Esophagus (tissue), 2 donors: Measurements from ENCODE around the gene NBPF1. TPM values are rescaled to one million over a fixed set of nuclear protein-coding genes. Genes with fewer than 3 reads are reported as not detected.
"Not testable (repeated sequence)": the region's sequence is repeated elsewhere in the genome, so short reads cannot be mapped to it uniquely, and the experiment has no call there.

Experiments used
- H3K27ac ChIP-seq, 2 donors: one replicate each; pipeline ENCODE4 v1.5.1; 2013; ENCODE audit warnings: low read depth in 2 of 2, mild to moderate bottlenecking in 2 of 2, inconsistent platforms in 1 of 2, low read length in 1 of 2, moderate library complexity in 1 of 2
- H3K27me3 ChIP-seq, 2 donors: one replicate each; pipeline ENCODE4 v1.6.1; 2013; ENCODE audit warnings: low read length in 2 of 2, control low read depth in 1 of 2, mild to moderate bottlenecking in 1 of 2; ENCODE audit not compliant: insufficient read depth in 2 of 2, control insufficient read depth in 1 of 2
- H3K36me3 ChIP-seq, 2 donors: one replicate each; pipeline ENCODE4 v1.6.1; 2013; ENCODE audit warnings: low read length in 1 of 2; ENCODE audit not compliant: control insufficient read depth in 2 of 2, insufficient read depth in 2 of 2
- H3K4me1 ChIP-seq, 2 donors: one replicate each; pipeline ENCODE4 v1.6.1; 2013; ENCODE audit warnings: low read length in 1 of 2; ENCODE audit not compliant: control insufficient read depth in 2 of 2, insufficient read depth in 2 of 2
- H3K4me3 ChIP-seq, 2 donors: one replicate each; pipeline ENCODE4 v1.5.1; 2013; ENCODE audit warnings: low read length in 2 of 2, mild to moderate bottlenecking in 2 of 2, low read depth in 1 of 2, moderate library complexity in 1 of 2
- H3K9me3 ChIP-seq, 2 donors: one replicate each; pipeline ENCODE4 v1.6.1; 2013; ENCODE audit warnings: mild to moderate bottlenecking in 2 of 2, low read depth in 1 of 2, low read length in 1 of 2, moderate library complexity in 1 of 2; ENCODE audit not compliant: control insufficient read depth in 2 of 2, insufficient read depth in 1 of 2
- WGBS, 2 donors: extraction: QIAGEN DNeasy Blood & Tissue Kit; methylation state at CpG; one replicate each; pipeline ENCODE4 v1.1.7; 2013; 5-methylcytosine and 5-hydroxymethylcytosine counted together
- polyA plus RNA-seq, 2 donors: library from polyadenylated mRNA; stranded (reverse); fragments of 200-250 nt; gene quantifications; one replicate each; pipeline ENCODE4 v1.2.3, GENCODE V29; 2013
- donor health status: healthy with polysubstance abuse.
- donor health status: Bipolar disorder and iron deficiency.

NBPF1 gene
- polyA plus RNA-seq, 2 donors = 3.5 to 5.4 TPM

DNA sequence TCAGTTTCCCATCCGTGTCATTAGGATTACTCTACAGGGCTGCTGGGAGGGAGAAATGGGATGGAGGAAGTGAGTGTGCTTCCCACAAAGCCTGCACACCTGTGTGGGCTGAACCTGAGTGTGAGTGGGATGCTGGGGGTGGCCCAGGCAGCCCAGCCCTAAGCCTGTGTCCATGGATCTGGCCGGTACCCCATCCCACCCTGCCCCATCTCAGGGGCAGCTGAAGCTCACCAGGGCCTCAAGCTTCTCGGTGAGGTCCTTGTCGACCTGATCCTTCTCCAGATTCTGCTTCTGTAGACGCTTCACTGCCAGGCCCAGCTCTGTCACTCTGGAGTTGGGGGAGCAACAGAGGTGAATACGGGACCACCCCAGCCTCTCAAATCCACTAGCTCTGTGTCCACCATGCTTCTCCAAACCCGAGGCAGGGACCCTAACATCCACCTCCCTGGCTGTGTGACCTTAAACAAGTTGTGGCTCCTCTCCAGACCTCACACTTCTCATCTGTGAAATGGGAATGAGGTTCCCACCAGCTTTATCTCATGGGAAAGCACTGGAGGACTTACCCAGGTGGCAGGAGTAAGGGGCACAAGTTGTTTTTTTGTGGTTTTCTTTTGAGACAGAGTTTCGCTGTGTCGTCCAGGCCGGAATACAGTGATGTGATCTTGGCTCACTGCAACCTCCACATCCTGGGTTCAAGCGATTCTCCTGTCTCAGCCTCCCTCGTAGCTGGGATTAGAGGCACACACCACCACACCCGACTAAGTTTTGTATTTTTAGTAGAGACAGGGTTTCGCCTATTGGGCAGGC lies 18.9 kb upstream of the NBPF1 start:
- 94 to 95% methylated on average over 14 of the region's 14 CpGs for WGBS, 2 donors
- not testable (repeated sequence) for H3K27ac ChIP-seq, H3K9me3 ChIP-seq, H3K27me3 ChIP-seq, H3K4me3 ChIP-seq, H3K4me1 ChIP-seq
- H3K36me3 ChIP-seq = peaks cover 18 to 46% of the 10 kb centered on the region in 2 donors

DNA sequence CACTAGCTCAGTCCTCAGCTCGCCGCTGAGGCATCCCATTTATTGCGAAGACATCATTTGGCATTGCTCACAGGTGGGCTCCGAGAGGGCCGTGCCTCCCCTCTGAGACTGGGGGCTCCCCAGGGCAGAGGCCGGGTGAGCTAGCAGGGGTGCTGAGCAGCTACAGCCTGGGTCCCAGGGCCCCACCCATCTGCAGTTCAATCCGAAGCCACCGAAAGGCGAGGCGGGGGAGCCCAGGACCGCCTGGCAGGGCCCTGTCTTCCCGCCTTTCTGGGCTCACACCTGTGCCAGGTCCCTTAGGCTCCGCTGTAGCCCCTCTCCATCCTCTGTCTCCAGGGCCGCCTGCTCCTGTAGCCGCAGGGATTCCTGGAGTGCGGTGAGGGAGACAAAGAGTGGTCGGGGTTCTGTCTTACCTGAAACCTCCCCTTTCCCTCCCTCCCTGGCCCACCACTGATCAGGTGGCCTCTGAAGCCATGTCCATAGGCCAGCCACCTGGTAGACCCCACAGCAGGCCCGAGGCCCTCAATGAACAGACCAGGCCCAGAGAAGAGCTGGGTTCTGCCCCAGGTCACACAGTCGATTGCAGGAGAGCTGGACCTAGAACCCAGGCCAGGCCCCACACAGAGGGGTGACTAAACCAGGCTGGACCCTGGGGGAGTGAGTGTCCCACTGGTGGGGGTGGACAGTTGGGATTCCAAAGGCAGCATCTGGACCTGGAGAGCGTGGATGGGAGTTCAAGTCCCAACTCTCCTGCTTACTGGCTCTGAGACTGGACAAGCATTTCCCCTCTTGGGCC lies 18.1 kb upstream of the NBPF1 start:
- Histone ChIP-seq H3K4me3 (no peak overlapping the region), H3K9me3 (no peaks in the 10 kb centered on the region), H3K27ac (no peak overlapping the region), H3K27me3 (no peaks in the 10 kb centered on the region), H3K4me1 (no peaks in the 10 kb centered on the region), H3K36me3 (peaks cover 18 to 53% of the 10 kb centered on the region in 2 donors)
- 92 to 94% methylated on average over 20 of the region's 20 CpGs for WGBS, 2 donors

DNA sequence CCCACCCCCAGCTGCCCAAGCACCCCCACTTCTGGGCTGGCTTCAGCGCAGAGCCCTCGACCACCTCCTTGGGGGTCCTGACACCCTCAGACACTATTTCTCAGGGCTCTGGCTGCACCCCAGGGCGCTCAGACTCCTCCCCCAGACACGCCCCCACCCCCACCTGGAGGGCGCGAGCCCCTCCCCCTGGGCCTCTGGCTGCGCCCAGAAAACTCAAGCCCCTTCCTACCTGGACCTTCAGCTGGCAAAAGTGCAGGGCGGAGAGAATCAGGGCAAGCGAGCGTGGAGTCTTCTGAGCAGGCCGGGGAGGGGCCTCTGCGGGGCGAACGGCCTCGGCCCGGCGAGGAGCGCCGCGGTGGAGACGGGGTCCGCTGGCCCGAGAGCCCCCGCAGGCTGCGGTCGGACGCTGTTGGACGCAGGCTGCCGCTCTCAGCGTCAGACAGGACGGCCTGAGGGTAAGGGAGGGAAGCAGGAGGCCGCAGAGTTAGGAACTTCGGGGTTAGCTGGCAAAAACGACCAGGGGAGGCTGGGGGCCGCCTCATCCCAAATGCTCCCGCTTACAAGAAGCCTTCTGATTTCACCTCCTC lies 17.4 kb upstream of the NBPF1 start:
- Histone ChIP-seq H3K4me3 (no peak overlapping the region), H3K36me3 (peaks cover 22 to 60% of the 10 kb centered on the region in 2 donors)

DNA sequence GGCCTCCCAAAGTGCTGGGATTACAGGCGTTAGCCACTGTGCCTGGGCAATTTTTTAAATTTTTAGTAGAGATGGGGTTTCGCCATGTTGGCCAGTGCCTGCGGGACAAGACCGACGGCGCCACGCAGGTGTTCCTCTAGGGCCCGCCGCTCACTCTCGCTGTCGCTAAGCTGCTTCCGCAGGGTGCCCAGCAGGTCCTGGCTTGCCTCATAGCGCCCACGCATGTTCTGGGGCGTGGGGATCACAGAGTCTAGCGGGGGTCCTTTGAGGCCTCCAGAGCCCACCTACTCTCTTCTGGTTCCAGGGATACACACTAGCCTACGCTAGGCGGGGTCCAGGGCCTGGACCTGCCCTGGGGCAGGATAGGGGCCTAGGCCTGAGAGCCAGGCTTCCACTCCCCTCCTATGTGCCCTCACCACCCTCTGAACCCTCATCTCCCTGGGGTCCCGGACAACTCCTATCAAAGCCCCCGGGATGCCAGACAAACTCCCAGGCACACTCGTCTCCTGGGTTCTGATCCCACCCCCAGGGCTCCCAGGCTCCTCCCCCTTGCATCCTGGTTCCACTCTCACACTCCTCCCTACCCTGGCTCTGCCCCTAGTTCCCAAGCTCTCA lies 16.7 kb upstream of the NBPF1 start:
- not testable (repeated sequence) for H3K27ac ChIP-seq, H3K4me3 ChIP-seq, H3K4me1 ChIP-seq, H3K9me3 ChIP-seq, H3K27me3 ChIP-seq
- peaks cover 26 to 64% of the 10 kb centered on the region in 2 donors for H3K36me3 ChIP-seq
- WGBS, 2 donors = 95 to 96% methylated on average over 21 of the region's 21 CpGs

More for the DNA sequence above, 17.4 kb upstream of the NBPF1 start:
- Histone ChIP-seq H3K9me3 (no peaks in the 10 kb centered on the region), H3K27ac (no peak overlapping the region), H3K27me3 (no peaks in the 10 kb centered on the region), H3K4me1 (no peaks in the 10 kb centered on the region)
- 93 to 94% methylated on average over 36 of the region's 36 CpGs for WGBS, 2 donors

DNA sequence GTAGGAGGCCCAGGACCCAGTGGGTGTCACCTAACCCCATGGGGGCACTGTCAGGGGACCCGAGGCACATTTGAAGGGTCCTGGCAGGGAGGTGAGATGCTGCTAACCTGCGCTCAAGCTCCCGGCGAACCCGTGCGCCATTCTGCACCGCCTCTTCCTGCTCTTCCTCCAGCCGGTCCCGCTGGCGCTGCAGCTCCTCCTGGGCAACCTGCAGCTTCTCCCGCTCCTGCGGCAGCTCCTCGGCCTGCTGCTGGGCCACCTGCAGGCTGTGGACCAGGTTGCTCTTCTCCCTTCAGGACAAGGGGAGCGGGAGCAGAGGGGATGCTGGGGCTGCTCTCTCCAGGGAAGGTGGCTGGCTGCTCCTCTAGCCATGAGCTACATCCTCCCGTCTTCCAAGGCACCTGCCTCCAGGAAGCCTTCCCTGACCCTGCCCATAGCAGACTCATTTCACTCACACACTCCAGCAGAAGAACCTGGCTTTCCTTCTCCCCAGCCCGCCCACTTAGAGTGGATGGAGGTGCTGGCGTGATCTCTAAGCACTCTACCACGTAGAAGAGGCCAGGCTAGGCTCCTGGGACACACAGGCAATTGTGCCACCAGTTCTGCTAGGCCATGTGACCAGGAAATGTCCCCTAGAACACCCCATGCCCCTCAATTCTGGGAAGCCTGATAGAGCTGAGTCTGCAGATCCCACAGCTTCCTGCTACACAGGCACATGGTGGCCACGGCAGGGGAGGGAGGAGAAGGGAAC lies 15.2 kb upstream of the NBPF1 start:
- peaks cover 26 to 65% of the 10 kb centered on the region in 2 donors for H3K36me3 ChIP-seq
- H3K27ac ChIP-seq = no peak overlapping the region
- 90 to 92% methylated on average over 19 of the region's 19 CpGs for WGBS, 2 donors
- H3K4me1 ChIP-seq = peaks cover 0 to 8% of the 10 kb centered on the region in 2 donors
- no peaks in the 10 kb centered on the region for H3K27me3 ChIP-seq
- no peaks in the 10 kb centered on the region for H3K9me3 ChIP-seq
- H3K4me3 ChIP-seq = no peak overlapping the region

DNA sequence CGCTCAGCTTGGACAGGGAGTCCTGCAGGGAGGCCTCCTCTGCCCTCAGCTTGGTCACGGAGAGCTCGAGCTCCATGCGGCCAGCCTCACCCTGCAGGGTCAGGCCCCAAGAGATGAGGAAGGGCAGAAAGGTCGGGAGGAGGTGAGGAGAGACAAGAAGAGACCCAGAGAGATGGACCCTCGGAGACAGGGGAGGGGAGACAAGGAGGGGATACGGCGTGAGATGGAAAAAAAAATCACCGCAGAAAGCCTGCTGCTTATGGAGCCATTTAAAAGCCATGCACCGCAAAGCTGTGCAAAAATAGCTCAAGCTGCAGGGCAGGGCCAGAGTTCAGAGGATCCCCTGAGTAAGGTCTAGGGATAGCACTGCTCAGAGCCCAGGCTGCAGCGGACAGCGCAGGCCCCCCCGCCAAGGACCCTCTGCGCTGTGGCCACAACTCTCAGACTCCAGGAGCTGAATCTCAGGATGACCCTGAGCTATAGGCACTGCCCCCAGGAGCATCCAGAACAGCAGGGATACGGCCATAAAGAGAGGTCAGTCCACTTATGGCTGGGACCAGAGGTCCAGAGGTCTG lies 13.1 kb upstream of the NBPF1 start:
- not testable (repeated sequence) for H3K27ac ChIP-seq, H3K27me3 ChIP-seq, H3K4me3 ChIP-seq, H3K9me3 ChIP-seq, H3K4me1 ChIP-seq
- 86 to 89% methylated on average over 15 of the region's 15 CpGs for WGBS, 2 donors
- peaks cover 15 to 60% of the 10 kb centered on the region in 2 donors for H3K36me3 ChIP-seq

DNA sequence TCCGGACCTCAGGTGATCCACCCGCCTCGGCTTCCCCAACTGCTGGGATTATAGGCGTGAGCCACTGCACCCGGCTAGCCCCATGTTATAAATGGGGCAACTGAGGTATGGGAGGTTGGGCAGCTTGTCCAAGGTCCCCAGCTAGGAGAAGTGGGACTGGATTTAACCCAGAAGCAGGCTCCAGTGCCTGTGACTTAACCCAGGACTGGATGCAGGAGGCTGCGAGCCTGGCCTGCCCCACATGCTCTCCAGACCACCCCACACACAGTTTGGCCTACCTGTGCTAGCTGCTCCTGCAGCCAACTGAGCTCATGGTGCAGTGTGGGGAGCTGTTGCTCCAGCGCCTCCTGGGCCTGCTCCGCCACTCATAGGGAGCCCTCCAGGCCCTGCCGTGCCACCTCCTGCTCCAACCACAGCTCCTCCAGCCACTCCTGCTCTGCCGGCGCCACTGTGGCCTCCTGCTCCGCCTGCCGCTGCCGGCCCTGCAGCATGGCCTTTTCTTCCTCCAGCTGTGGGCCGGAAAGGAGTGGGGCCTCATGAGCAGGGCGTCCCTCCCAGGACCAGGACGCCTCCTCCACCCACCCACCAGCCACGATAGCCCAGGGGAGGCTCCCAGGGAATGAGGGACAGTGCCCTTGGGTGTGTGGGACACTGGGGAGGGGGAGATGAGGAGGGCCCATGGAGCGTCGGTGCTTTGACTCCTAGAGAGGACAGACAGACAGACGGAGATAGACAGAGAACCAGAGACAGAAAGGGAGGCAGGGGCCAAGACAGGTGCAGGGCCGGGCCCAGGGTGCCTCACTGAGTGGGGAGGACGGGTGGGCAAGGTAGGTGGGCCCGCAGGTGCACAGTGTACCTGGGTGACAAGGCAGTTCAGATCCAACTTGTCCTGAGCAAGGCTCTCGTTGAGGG lies 12.4 kb upstream of the NBPF1 start:
- WGBS, 2 donors = 91 to 92% methylated on average over 25 of the region's 25 CpGs
- no peak overlapping the region for H3K27ac ChIP-seq
- peaks cover 15 to 54% of the 10 kb centered on the region in 2 donors for H3K36me3 ChIP-seq

More for the DNA sequence above, 12.4 kb upstream of the NBPF1 start:
- Histone ChIP-seq H3K4me1 (peaks cover 0 to 10% of the 10 kb centered on the region in 2 donors), H3K9me3 (no peaks in the 10 kb centered on the region), H3K27me3 (no peaks in the 10 kb centered on the region), H3K4me3 (no peak overlapping the region)
